Measurements from ENCODE around the gene MCC.

GRCh38 chr5:113404269-113404668 lies 84.0 kb downstream of the MCC start:
- TF ChIP-seq EZH2 (IDR thresholded peaks at IDR 0.05; ENCODE audit: borderline replicate concordance, low read length) (no peak), CTCF (conservative IDR thresholded peaks at IDR 0.05 in 1 of 2, IDR thresholded peaks at IDR 0.05 in 1 of 2; ENCODE audit: extremely low read depth in 1 of 2, insufficient read depth in 1 of 2, low read depth in 1 of 2, low read length in 2 of 2) (no peak)
